Aorta (tissue), 4 donors: ENCODE measurements around the gene TPSAB1. TPM values are rescaled to one million over a fixed set of nuclear protein-coding genes. Genes with fewer than 3 reads are reported as not detected.

Source experiments
- polyA plus RNA-seq, 2 donors: library from polyadenylated mRNA; stranded (reverse); fragments of 200-250 nt; gene quantifications; one replicate each; pipeline ENCODE4 v1.2.3, GENCODE V29; 2013
- total RNA-seq, 2 donors: library from RNA; stranded (reverse); fragmentation: NEBNext Ultra II Directional; extraction: Animal tissue kit (Norgen Biotek cat#: 25700); gene quantifications; one replicate each; pipeline ENCODE4 v1.2.1, GENCODE V29; 2021
- donor health status: healthy with polysubstance abuse.
- donor health status: Bipolar disorder and iron deficiency.
- donor health status: DM: no; HTN: no; CAD: no.
- donor health status: DM: yes; HTN: yes; CAD: no.

Gene TPSAB1
- total and polyA plus RNA-seq, 4 donors: 3.0 to 38.0 (median 8.0) TPM

Other genes with a start within 250 kb of the TPSAB1 start
- gene SSTR5, start 168.0 kb upstream of the TPSAB1 start, total RNA-seq: under 1 TPM in 1 of 2 donors, not detected in 1; 0.26 TPM
- gene SSTR5, start 168.0 kb upstream of the TPSAB1 start, polyA plus RNA-seq: under 1 TPM; 0.49 to 0.75 TPM
- 1 to 10 TPM in 1 of 2 donors, not detected in 1; 1.4 TPM for gene C1QTNF8, start 144.5 kb upstream of the TPSAB1 start, total RNA-seq
- 1 to 10 TPM in 1 of 2 donors, not detected in 1; 1.2 TPM for gene C1QTNF8, start 144.5 kb upstream of the TPSAB1 start, polyA plus RNA-seq
- gene CACNA1H, start 87.6 kb upstream of the TPSAB1 start, total RNA-seq: 10 to 100 TPM in 1 of 2 donors, 1 to 10 TPM in 1; 8.9 to 17.8 TPM
- 10 to 100 TPM in 1 of 2 donors, 1 to 10 TPM in 1; 1.3 to 10.7 TPM for gene CACNA1H, start 87.6 kb upstream of the TPSAB1 start, polyA plus RNA-seq
- under 1 TPM in 1 of 2 donors, not detected in 1; 0.81 TPM for gene TPSG1, start 15.4 kb upstream of the TPSAB1 start, total RNA-seq
- gene TPSG1, start 15.4 kb upstream of the TPSAB1 start, polyA plus RNA-seq: 1 to 10 TPM in 1 of 2 donors, not detected in 1; 4.6 TPM
- gene TPSB2, start 10.5 kb upstream of the TPSAB1 start, total RNA-seq: 10 to 100 TPM; 17.0 to 51.0 TPM
- gene TPSB2, start 10.5 kb upstream of the TPSAB1 start, polyA plus RNA-seq: 10 to 100 TPM in 1 of 2 donors, 1 to 10 TPM in 1; 4.9 to 10.8 TPM
- gene TPSD1, start 15.4 kb downstream of the TPSAB1 start, total RNA-seq: not detected
- under 1 TPM in 1 of 2 donors, not detected in 1; 0.38 TPM for gene TPSD1, start 15.4 kb downstream of the TPSAB1 start, polyA plus RNA-seq
- gene UBE2I, start 68.9 kb downstream of the TPSAB1 start, total RNA-seq: 10 to 100 TPM; 81.7 to 86.7 TPM
- 10 to 100 TPM; 35.7 to 63.1 TPM for gene UBE2I, start 68.9 kb downstream of the TPSAB1 start, polyA plus RNA-seq
- gene BAIAP3, start 92.9 kb downstream of the TPSAB1 start, total RNA-seq: 1 to 10 TPM; 1.2 to 3.1 TPM
- 1 to 10 TPM; 1.1 to 2.6 TPM for gene BAIAP3, start 92.9 kb downstream of the TPSAB1 start, polyA plus RNA-seq
- gene TSR3, start 111.2 kb downstream of the TPSAB1 start, total RNA-seq: 10 to 100 TPM; 32.1 to 37.5 TPM
- gene TSR3, start 111.2 kb downstream of the TPSAB1 start, polyA plus RNA-seq: 10 to 100 TPM; 68.4 to 88.0 TPM
- 10 to 100 TPM; 45.3 to 55.1 TPM for gene GNPTG, start 111.2 kb downstream of the TPSAB1 start, total RNA-seq
- gene GNPTG, start 111.2 kb downstream of the TPSAB1 start, polyA plus RNA-seq: 10 to 100 TPM; 33.7 to 74.1 TPM
- gene UNKL, start 174.0 kb downstream of the TPSAB1 start, total RNA-seq: 10 to 100 TPM; 21.2 to 34.6 TPM
- gene UNKL, start 174.0 kb downstream of the TPSAB1 start, polyA plus RNA-seq: 10 to 100 TPM in 1 of 2 donors, 1 to 10 TPM in 1; 8.8 to 23.9 TPM
- gene UQCC4, start 180.0 kb downstream of the TPSAB1 start, total RNA-seq: 1 to 10 TPM; 5.7 to 8.3 TPM
- gene UQCC4, start 180.0 kb downstream of the TPSAB1 start, polyA plus RNA-seq: 10 to 100 TPM; 13.3 to 20.0 TPM
- not detected for gene PERCC1, start 190.4 kb downstream of the TPSAB1 start, total RNA-seq
- not detected for gene PERCC1, start 190.4 kb downstream of the TPSAB1 start, polyA plus RNA-seq
- gene CCDC154, start 203.9 kb downstream of the TPSAB1 start, total RNA-seq: 1 to 10 TPM; 1.8 to 2.0 TPM
- gene CCDC154, start 203.9 kb downstream of the TPSAB1 start, polyA plus RNA-seq: 1 to 10 TPM; 3.8 to 9.6 TPM
- 10 to 100 TPM; 44.8 to 89.1 TPM for gene CLCN7, start 234.3 kb downstream of the TPSAB1 start, total RNA-seq
- gene CLCN7, start 234.3 kb downstream of the TPSAB1 start, polyA plus RNA-seq: 10 to 100 TPM; 14.5 to 90.9 TPM
- gene PTX4, start 248.2 kb downstream of the TPSAB1 start, total RNA-seq: under 1 TPM; 0.26 to 0.33 TPM
- not detected for gene PTX4, start 248.2 kb downstream of the TPSAB1 start, polyA plus RNA-seq